Lung (tissue), 12 donors: ENCODE measurements around the gene NCAN. TPM values are rescaled to one million over a fixed set of nuclear protein-coding genes. Genes with fewer than 3 reads are reported as not detected.

Source experiments
- ATAC-seq: fragments of 200-7000 bp; cut with Tn5 transposase; one replicate; pipeline ENCODE4 v1.9.1; 2020; ENCODE audit warnings: moderate number of reproducible peaks; ENCODE audit not compliant: insufficient read depth, low FRiP score
- DNase-seq, 3 donors: peaks; one replicate each; pipeline ENCODE4 v3.0.0-alpha.2; 2013 to 2017
- H3K27ac ChIP-seq, 2 donors: one replicate each; pipeline ENCODE4 v1.5.1; 2013; ENCODE audit warnings: mild to moderate bottlenecking in 2 of 2, moderate library complexity in 2 of 2, control low read depth in 1 of 2, inconsistent platforms in 1 of 2, low read depth in 1 of 2, low read length in 1 of 2
- H3K27me3 ChIP-seq, 3 donors: one replicate each; pipeline ENCODE4 v1.5.1; 2013; ENCODE audit warnings: low read length in 2 of 3; ENCODE audit not compliant: control insufficient read depth in 3 of 3, insufficient read depth in 3 of 3
- H3K36me3 ChIP-seq, 4 donors: one replicate each; pipeline ENCODE4 v1.5.1; 2013; ENCODE audit warnings: low read length in 4 of 4, mild to moderate bottlenecking in 1 of 4, moderate library complexity in 1 of 4; ENCODE audit not compliant: control insufficient read depth in 4 of 4, insufficient read depth in 4 of 4
- H3K4me1 ChIP-seq, 5 donors: one replicate each; pipeline ENCODE4 v1.5.1; 2013; ENCODE audit warnings: low read length in 5 of 5, mild to moderate bottlenecking in 2 of 5, moderate library complexity in 1 of 5; ENCODE audit not compliant: control insufficient read depth in 5 of 5, insufficient read depth in 5 of 5
- H3K4me3 ChIP-seq: one replicate; pipeline ENCODE4 v1.5.1; 2013; ENCODE audit warnings: mild to moderate bottlenecking, control low read depth, moderate library complexity
- H3K9ac ChIP-seq, 2 donors: one replicate each; pipeline ENCODE4 v1.5.1; 2013; ENCODE audit warnings: low read length in 2 of 2, control low read depth in 1 of 2; ENCODE audit not compliant: insufficient read depth in 1 of 2
- H3K9me3 ChIP-seq, 4 donors: one replicate each; pipeline ENCODE4 v1.5.1; 2013; ENCODE audit warnings: low read length in 3 of 4, mild to moderate bottlenecking in 1 of 4, moderate library complexity in 1 of 4; ENCODE audit not compliant: control insufficient read depth in 4 of 4, insufficient read depth in 3 of 4
- CTCF ChIP-seq: IDR thresholded peaks from 2 replicates; pipeline ENCODE4 v1.5.1; 2012; ENCODE audit warnings: mild to moderate bottlenecking; ENCODE audit errors: control extremely low read depth, extremely low read depth
- WGBS, 2 donors: extraction: QIAGEN DNeasy Blood & Tissue Kit; methylation state at CpG; one replicate each; pipeline ENCODE4 v1.1.7; 2013; 5-methylcytosine and 5-hydroxymethylcytosine counted together
- polyA plus RNA-seq, 2 donors: library from polyadenylated mRNA; stranded (reverse); fragments of 200-250 nt; gene quantifications; one replicate each; pipeline ENCODE4 v1.2.1, GENCODE V29; 2013
- total RNA-seq, 2 donors: library from RNA; depleted of rRNA in 1 of 2; stranded (reverse); fragments of >200 nt in 1 of 2; gene quantifications; one replicate each; pipeline ENCODE4 v1.2.1, GENCODE V29; 2014 to 2021
- donor health status: control.
- donor health status: control.
- donor health status: Bipolar disorder and iron deficiency.
- donor health status: healthy.
- donor health status: DM: yes; HTN: yes; CAD: no.

Gene NCAN
- total and polyA plus RNA-seq, 4 donors = 0.01 to 0.06 (median 0.03) TPM; not detected in 1

- Histone ChIP-seq H3K9ac (peak overlapping the region in 1 of 2 donors; percentile 87), H3K4me1 (peaks cover 0 to 15% (median 9%) of the 10 kb centered on the region in 5 donors), H3K9me3 (no peaks in the 10 kb centered on the region), H3K27ac (peak overlapping the region; percentile 43 to 76), H3K36me3 (peaks cover 3 to 10% (median 9%) of the 10 kb centered on the region in 4 donors), H3K27me3 (no peaks in the 10 kb centered on the region), H3K4me3 (peak overlapping the region; percentile 41)
- no peak for TF ChIP-seq CTCF
- 0% methylated on average over 22 of the region's 22 CpGs for WGBS, 2 donors
- no peak for DNase-seq
- ATAC-seq = no peak
Measured at GRCh38 chr19:19192910-19193423, 18.8 kb upstream of the NCAN start.

GRCh38 chr19:19193926-19194325, 17.8 kb upstream of the NCAN start:
- Histone ChIP-seq H3K36me3 (peaks cover 3 to 18% (median 13%) of the 10 kb centered on the region in 4 donors), H3K4me1 (peaks cover 0 to 15% (median 9%) of the 10 kb centered on the region in 5 donors), H3K27me3 (no peaks in the 10 kb centered on the region), H3K4me3 (no peak overlapping the region), H3K9me3 (no peaks in the 10 kb centered on the region), H3K27ac (peak overlapping the region in 1 of 2 donors; percentile 1), H3K9ac (no peak overlapping the region)
- WGBS, 2 donors = 85 to 91% methylated on average over 5 of the region's 5 CpGs
- ATAC-seq (no peak), DNase-seq (no peak)
- TF ChIP-seq CTCF = no peak

- Histone ChIP-seq H3K4me1 (peaks cover 0 to 11% (median 0%) of the 10 kb centered on the region in 5 donors), H3K27ac (no peak overlapping the region), H3K27me3 (no peaks in the 10 kb centered on the region), H3K9ac (no peak overlapping the region), H3K9me3 (peaks cover 0 to 2% (median 0%) of the 10 kb centered on the region in 4 donors), H3K36me3 (peaks cover 3 to 28% (median 12%) of the 10 kb centered on the region in 4 donors), H3K4me3 (peak overlapping the region; percentile 69)
- ATAC-seq (no peak), DNase-seq (no peak)
- TF ChIP-seq CTCF = no peak
- WGBS, 2 donors = 82 to 85% methylated on average over 19 of the region's 19 CpGs
Measured at GRCh38 chr19:19201697-19202630, 9.8 kb upstream of the NCAN start.
